Brain microvascular endothelial cell (primary cell): ENCODE measurements around the gene RPS4Y1.

Experiments
- DNase-seq: peaks from one replicate; pipeline ENCODE4 v3.0.0-alpha.2; 2020
- H3K27ac ChIP-seq: fragments of 250-450 bp; sonication (Bioruptor Pico); 2 replicates; pipeline ENCODE4 v1.5.1; 2020; ENCODE audit warnings: mild to moderate bottlenecking, moderate library complexity
- H3K27me3 ChIP-seq: fragments of 250-450 bp; sonication (Bioruptor Pico); replicated peaks from 2 replicates; pipeline ENCODE4 v1.5.1; 2020; ENCODE audit warnings: mild to moderate bottlenecking
- H3K36me3 ChIP-seq: fragments of 250-450 bp; sonication (Bioruptor Pico); replicated peaks from 2 replicates; pipeline ENCODE4 v1.5.1; 2020; ENCODE audit warnings: mild to moderate bottlenecking
- H3K4me3 ChIP-seq: 2 replicates; pipeline ENCODE4 v1.5.1; 2011; ENCODE audit warnings: low read depth, mild to moderate bottlenecking, control low read depth, low read length, moderate library complexity
- in situ Hi-C: cut with HindIII; loops from 2 replicates; pipeline ENCODE4 v1.10.0; 2017; ENCODE audit warnings: low sequenced_read_pairs, low pct_ligation_motif_present
- TF ChIP-seq, protein P1 (sequence below): IDR thresholded peaks from 2 replicates; pipeline ENCODE4 v1.5.1; 2011; ENCODE audit warnings: low read depth, mild to moderate bottlenecking, moderate library complexity, low read length, control low read depth, inconsistent platforms; ENCODE audit errors: missing control alignments

RPS4Y1 gene

DNA sequence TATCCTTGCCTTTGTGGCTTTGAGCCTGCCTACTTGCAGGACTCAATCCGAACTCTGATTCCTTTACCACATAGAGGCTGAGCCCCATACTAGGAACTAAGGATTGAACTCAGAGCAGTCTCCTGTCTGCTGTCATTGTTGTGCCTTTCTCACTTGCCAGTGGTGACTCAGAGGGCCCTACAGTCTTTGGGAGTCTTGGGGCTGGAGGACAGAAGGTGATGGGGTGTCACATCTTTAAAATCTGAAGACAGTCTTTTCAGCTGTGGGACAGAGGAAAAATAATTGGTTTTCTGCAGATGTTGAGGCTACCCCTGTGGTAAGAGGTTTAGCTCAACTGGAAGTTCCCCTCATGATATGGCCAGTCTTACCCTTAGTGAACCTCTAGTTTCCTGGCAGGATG is 8.0 kb downstream of the RPS4Y1 start:
- in situ Hi-C loops: no loop called here
- H3K27ac ChIP-seq: no peak overlapping the region
- no peaks in the 10 kb centered on the region for H3K27me3 ChIP-seq
- H3K36me3 ChIP-seq: no peaks in the 10 kb centered on the region
- no peak for DNase-seq
- TF ChIP-seq, protein P1, sequence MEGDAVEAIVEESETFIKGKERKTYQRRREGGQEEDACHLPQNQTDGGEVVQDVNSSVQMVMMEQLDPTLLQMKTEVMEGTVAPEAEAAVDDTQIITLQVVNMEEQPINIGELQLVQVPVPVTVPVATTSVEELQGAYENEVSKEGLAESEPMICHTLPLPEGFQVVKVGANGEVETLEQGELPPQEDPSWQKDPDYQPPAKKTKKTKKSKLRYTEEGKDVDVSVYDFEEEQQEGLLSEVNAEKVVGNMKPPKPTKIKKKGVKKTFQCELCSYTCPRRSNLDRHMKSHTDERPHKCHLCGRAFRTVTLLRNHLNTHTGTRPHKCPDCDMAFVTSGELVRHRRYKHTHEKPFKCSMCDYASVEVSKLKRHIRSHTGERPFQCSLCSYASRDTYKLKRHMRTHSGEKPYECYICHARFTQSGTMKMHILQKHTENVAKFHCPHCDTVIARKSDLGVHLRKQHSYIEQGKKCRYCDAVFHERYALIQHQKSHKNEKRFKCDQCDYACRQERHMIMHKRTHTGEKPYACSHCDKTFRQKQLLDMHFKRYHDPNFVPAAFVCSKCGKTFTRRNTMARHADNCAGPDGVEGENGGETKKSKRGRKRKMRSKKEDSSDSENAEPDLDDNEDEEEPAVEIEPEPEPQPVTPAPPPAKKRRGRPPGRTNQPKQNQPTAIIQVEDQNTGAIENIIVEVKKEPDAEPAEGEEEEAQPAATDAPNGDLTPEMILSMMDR: no peak
- no peak overlapping the region for H3K4me3 ChIP-seq

DNA sequence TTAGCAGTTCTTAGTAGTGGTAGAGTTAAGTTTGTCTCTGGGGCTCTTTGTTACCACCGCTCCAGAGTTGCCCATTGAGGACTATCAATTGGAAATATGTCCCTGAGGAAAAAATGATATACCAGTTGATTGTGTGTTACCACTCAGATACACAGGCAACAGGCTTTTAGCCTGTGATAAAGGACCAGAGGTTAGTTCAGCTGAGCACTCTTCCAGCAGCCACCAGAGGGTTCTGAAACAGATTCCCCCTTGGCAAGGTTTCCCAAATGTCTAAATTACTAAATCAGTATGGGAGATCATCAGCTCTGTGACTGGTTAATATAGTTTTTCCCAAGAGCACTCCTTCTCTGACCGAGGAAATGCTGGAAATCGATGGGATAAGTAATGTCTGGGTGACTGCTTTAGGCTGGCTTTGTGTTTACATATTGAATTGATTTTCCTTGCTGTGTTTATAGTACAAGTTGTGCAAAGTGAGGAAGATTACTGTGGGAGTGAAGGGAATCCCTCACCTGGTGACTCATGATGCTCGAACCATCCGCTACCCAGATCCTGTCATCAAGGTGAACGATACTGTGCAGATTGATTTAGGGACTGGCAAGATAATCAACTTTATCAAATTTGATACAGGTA is 12.9 kb downstream of the RPS4Y1 start:
- DNase-seq: no peak
- H3K4me3 ChIP-seq: no peak overlapping the region
- TF ChIP-seq, protein P1: no peak
- no peaks in the 10 kb centered on the region for H3K27me3 ChIP-seq
- in situ Hi-C loops: no loop called here
- no peak overlapping the region for H3K27ac ChIP-seq
- H3K36me3 ChIP-seq: no peaks in the 10 kb centered on the region

DNA sequence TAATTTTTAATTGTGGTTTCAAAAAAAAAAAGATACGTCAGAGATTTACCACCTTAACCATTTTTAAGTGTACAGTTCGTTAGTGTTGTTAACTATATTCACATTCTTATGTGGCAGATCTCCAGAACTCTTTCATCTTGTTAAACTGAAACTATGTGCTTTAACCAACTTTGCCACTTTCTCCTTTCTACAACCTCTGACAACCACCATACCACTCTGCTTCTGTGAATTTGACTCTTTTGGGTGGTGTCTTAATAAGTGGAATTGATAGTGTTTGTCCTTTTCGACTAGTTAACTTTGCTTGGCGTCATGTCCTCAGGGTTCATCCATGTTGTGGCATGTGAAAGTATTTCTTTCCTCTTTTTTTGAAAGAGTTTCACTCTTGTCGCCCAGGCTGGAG is 15.7 kb downstream of the RPS4Y1 start:
- H3K4me3 ChIP-seq: no peak overlapping the region
- no peak for DNase-seq
- H3K36me3 ChIP-seq: no peaks in the 10 kb centered on the region
- TF ChIP-seq, protein P1: no peak
- no peaks in the 10 kb centered on the region for H3K27me3 ChIP-seq
- H3K27ac ChIP-seq: no peak overlapping the region
- in situ Hi-C loops: no loop called here

DNA sequence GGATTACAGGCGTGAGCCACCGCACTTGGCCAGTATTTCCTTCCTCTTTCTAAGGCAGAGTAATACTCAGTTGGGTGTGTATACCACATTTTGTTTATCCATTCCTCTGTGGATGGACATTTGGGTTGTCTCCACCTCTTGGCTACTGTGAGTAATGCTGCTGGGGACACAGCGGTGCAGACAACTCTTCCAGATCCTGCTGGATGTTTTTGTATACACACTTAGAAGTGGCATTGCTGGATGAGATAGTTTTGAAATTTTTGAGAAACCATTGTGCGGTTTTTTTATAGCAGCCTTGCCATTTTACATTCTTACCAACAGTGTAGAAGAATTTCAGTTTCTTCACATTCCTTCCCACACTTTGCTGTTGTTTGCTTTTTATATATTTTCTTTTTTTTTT is 16.3 kb downstream of the RPS4Y1 start:
- in situ Hi-C loops: no loop called here
- DNase-seq: no peak
- no peaks in the 10 kb centered on the region for H3K36me3 ChIP-seq

DNA sequence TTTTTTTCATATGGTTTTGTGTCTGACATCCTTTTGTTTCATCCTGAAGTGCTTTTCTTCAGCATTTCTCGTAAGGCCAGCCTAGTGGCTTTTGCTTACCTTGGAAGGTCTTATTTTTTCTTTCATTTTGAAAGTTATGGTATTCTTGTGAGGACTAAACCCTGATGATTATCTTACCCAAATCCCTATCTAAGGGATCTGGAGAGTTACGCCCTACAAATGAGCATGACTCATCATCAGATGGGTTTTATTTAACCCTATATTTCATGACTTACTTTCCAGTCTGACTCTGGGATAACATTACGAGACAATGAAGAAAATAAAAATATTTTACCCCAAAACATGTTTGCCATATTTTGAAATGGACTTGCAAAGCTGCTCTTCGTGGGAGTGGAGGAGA is 18.4 kb downstream of the RPS4Y1 start:
- no peaks in the 10 kb centered on the region for H3K27me3 ChIP-seq

More for the DNA sequence above, 16.3 kb downstream of the RPS4Y1 start:
- Histone ChIP-seq H3K27ac (no peak overlapping the region), H3K4me3 (no peak overlapping the region), H3K27me3 (no peaks in the 10 kb centered on the region)
- TF ChIP-seq, protein P1: no peak

More for the DNA sequence above, 18.4 kb downstream of the RPS4Y1 start:
- no peak for DNase-seq
- no peak overlapping the region for H3K4me3 ChIP-seq
- TF ChIP-seq, protein P1: no peak
- H3K27ac ChIP-seq: no peak overlapping the region
- in situ Hi-C loops: no loop called here
- no peaks in the 10 kb centered on the region for H3K36me3 ChIP-seq
